Suprapubic skin (tissue), 4 donors: Measurements from ENCODE around the gene CTNND1. TPM values are rescaled to one million over a fixed set of nuclear protein-coding genes. Genes with fewer than 3 reads are reported as not detected.
A peak's percentile ranks its signal among the peaks of the same experiment; 100 is the strongest.

Experiments used
- DNase-seq, 2 donors: peaks; one replicate each; pipeline ENCODE4 v3.0.0-alpha.2; 2019; ENCODE audit warnings: low spot score in 2 of 2
- H3K27ac ChIP-seq: fragments of 200-600 bp; sonication (generic); one replicate; pipeline ENCODE4 v1.5.1; 2019
- H3K27me3 ChIP-seq: fragments of 200-600 bp; sonication (generic); one replicate; pipeline ENCODE4 v1.5.1; 2019
- H3K36me3 ChIP-seq: fragments of 200-600 bp; sonication (generic); one replicate; pipeline ENCODE4 v1.5.1; 2019
- H3K4me1 ChIP-seq: fragments of 200-600 bp; sonication (generic); one replicate; pipeline ENCODE4 v1.5.1; 2019
- H3K4me3 ChIP-seq: fragments of 200-600 bp; sonication (generic); one replicate; pipeline ENCODE4 v1.5.1; 2019; ENCODE audit warnings: mild to moderate bottlenecking
- H3K9me3 ChIP-seq: fragments of 200-600 bp; sonication (generic); one replicate; pipeline ENCODE4 v1.5.1; 2019
- CTCF ChIP-seq, 2 donors: fragments of 200-600 bp in 1 of 2; fragments of 450-650 bp in 1 of 2; sonication (generic) in 1 of 2; IDR thresholded peaks; one replicate each; pipeline ENCODE4 v1.5.1; 2016 to 2019; ENCODE audit warnings: antibody characterized with exemption in 2 of 2, mild to moderate bottlenecking in 1 of 2, moderate library complexity in 1 of 2
- EP300 ChIP-seq: sonication (generic); formaldehyde crosslinking; IDR thresholded peaks from one replicate; pipeline ENCODE4 v1.6.1; 2017; ENCODE audit warnings: antibody characterized with exemption
- POLR2A ChIP-seq, 2 donors: fragments of 450-650 bp; IDR thresholded peaks; one replicate each; pipeline ENCODE4 v1.6.1; 2017; ENCODE audit warnings: antibody characterized with exemption in 2 of 2, mild to moderate bottlenecking in 2 of 2, moderate library complexity in 2 of 2
- POLR2AphosphoS5 ChIP-seq, 3 donors: sonication (generic); formaldehyde crosslinking; IDR thresholded peaks; one replicate each; pipeline ENCODE4 v1.6.1; 2017; ENCODE audit warnings: antibody characterized with exemption in 3 of 3
- WGBS: methylation state at CpG from one replicate; pipeline ENCODE4 v1.1.5; 2018; 5-methylcytosine and 5-hydroxymethylcytosine counted together
- total RNA-seq, 4 donors: library from RNA; depleted of rRNA; stranded (reverse); fragments of >200 nt; gene quantifications; one replicate each; pipeline ENCODE4 v1.1.0, GENCODE V29; 2016

CTNND1 gene
- total RNA-seq, 4 donors from 2014 or later = 216 to 336 (median 223) TPM

GRCh38 chr11:57752954-57753353 lies 8.6 kb upstream of the CTNND1 start:
- no peak for DNase-seq
- peaks cover 11% of the 10 kb centered on the region for H3K4me1 ChIP-seq
- no peak overlapping the region for H3K27ac ChIP-seq
- no peaks in the 10 kb centered on the region for H3K36me3 ChIP-seq
- WGBS = 97% methylated on average over 24 of the region's 30 CpGs
- no peak overlapping the region for H3K4me3 ChIP-seq
- no peaks in the 10 kb centered on the region for H3K27me3 ChIP-seq
- no peaks in the 10 kb centered on the region for H3K9me3 ChIP-seq
- TF ChIP-seq POLR2AphosphoS5 (IDR thresholded peaks at IDR 0.05) (no peak), POLR2A (IDR thresholded peaks at IDR 0.05) (no peak), EP300 (no peak), CTCF (IDR thresholded peaks at IDR 0.05) (no peak)

GRCh38 chr11:57758174-57758573 lies 3.4 kb upstream of the CTNND1 start:
- Histone ChIP-seq H3K27ac (no peak overlapping the region), H3K27me3 (no peaks in the 10 kb centered on the region), H3K4me1 (peaks cover 7% of the 10 kb centered on the region), H3K9me3 (no peaks in the 10 kb centered on the region), H3K4me3 (no peak overlapping the region), H3K36me3 (no peaks in the 10 kb centered on the region)
- WGBS = 88% methylated on average over 3 of the region's 3 CpGs
- DNase-seq = no peak
- TF ChIP-seq EP300 = no peak
- TF ChIP-seq CTCF (IDR thresholded peaks at IDR 0.05) = no peak
- no peak for TF ChIP-seq POLR2AphosphoS5 (IDR thresholded peaks at IDR 0.05)
- TF ChIP-seq POLR2A (IDR thresholded peaks at IDR 0.05) = no peak

GRCh38 chr11:57762235-57762861 lies 746 bp downstream of the CTNND1 start:
- H3K27ac ChIP-seq = peak overlapping the region; percentile 95
- WGBS = 9% methylated on average over 9 of the region's 9 CpGs

GRCh38 chr11:57763568-57763967 lies 2.0 kb downstream of the CTNND1 start:
- no peak for DNase-seq
- Histone ChIP-seq H3K27ac (peak overlapping the region; percentile 95), H3K4me1 (peaks cover 43% of the 10 kb centered on the region), H3K4me3 (peak overlapping the region; percentile 64), H3K27me3 (no peaks in the 10 kb centered on the region), H3K9me3 (no peaks in the 10 kb centered on the region), H3K36me3 (no peaks in the 10 kb centered on the region)
- no peak for TF ChIP-seq EP300
- TF ChIP-seq CTCF (IDR thresholded peaks at IDR 0.05) = peak in 1 of 2 donors; percentile 12
- WGBS = 20% methylated on average over 1 of the region's 1 CpG

More at GRCh38 chr11:57762235-57762861, 746 bp downstream of the CTNND1 start:
- no peak for TF ChIP-seq CTCF (IDR thresholded peaks at IDR 0.05)
- peak in 1 of 2 donors; percentile 20 for TF ChIP-seq POLR2A (IDR thresholded peaks at IDR 0.05)
- H3K4me1 ChIP-seq = peaks cover 41% of the 10 kb centered on the region
- H3K27me3 ChIP-seq = no peaks in the 10 kb centered on the region
- DNase-seq = no peak
- no peaks in the 10 kb centered on the region for H3K9me3 ChIP-seq
- H3K36me3 ChIP-seq = no peaks in the 10 kb centered on the region
- peak overlapping the region; percentile 64 for H3K4me3 ChIP-seq

GRCh38 chr11:57764021-57764420 lies 2.4 kb downstream of the CTNND1 start:
- no peak for DNase-seq
- Histone ChIP-seq H3K9me3 (no peaks in the 10 kb centered on the region), H3K4me1 (peaks cover 43% of the 10 kb centered on the region), H3K27me3 (no peaks in the 10 kb centered on the region), H3K4me3 (peak overlapping the region; percentile 64), H3K27ac (peak overlapping the region; percentile 95), H3K36me3 (no peaks in the 10 kb centered on the region)
- 27% methylated on average over 4 of the region's 4 CpGs for WGBS
- TF ChIP-seq CTCF (IDR thresholded peaks at IDR 0.05) (no peak), EP300 (no peak), POLR2AphosphoS5 (IDR thresholded peaks at IDR 0.05) (no peak), POLR2A (IDR thresholded peaks at IDR 0.05) (no peak)
